Glutamatergic neuron (in vitro differentiated cells): ENCODE measurements around the gene OR5H6. TPM values are rescaled to one million over a fixed set of nuclear protein-coding genes. Genes with fewer than 3 reads are reported as not detected.

ENCODE experiments used
- DNase-seq: peaks from one replicate; pipeline ENCODE4 v3.0.0; 2022
- H3K27ac Mint-ChIP-seq: one replicate; pipeline ENCODE4 v1.8.0; 2020; ENCODE audit warnings: mild to moderate bottlenecking, mixed read lengths, inconsistent platforms; ENCODE audit not compliant: unreplicated experiment
- H3K27me3 Mint-ChIP-seq: one replicate; pipeline ENCODE4 v1.8.0; 2020; ENCODE audit warnings: mild to moderate bottlenecking, moderate library complexity, mixed read lengths, inconsistent platforms; ENCODE audit not compliant: unreplicated experiment
- H3K36me3 Mint-ChIP-seq: one replicate; pipeline ENCODE4 v1.8.0; 2020; ENCODE audit warnings: mild to moderate bottlenecking, mixed read lengths, inconsistent platforms; ENCODE audit not compliant: unreplicated experiment
- H3K4me1 Mint-ChIP-seq: one replicate; pipeline ENCODE4 v1.8.0; 2020; ENCODE audit warnings: mild to moderate bottlenecking, low read depth, mixed read lengths, inconsistent platforms; ENCODE audit not compliant: unreplicated experiment
- H3K4me3 Mint-ChIP-seq: one replicate; pipeline ENCODE4 v1.8.0; 2020; ENCODE audit warnings: mild to moderate bottlenecking, mixed read lengths, inconsistent platforms; ENCODE audit not compliant: unreplicated experiment
- H3K9me3 Mint-ChIP-seq: one replicate; pipeline ENCODE4 v1.8.0; 2020; ENCODE audit warnings: mild to moderate bottlenecking, moderate library complexity, mixed read lengths, inconsistent platforms; ENCODE audit not compliant: unreplicated experiment
- CTCF ChIP-seq: fragments of 200-600 bp; sonication (generic); IDR thresholded peaks from one replicate; pipeline ENCODE4 v1.5.0; 2021; ENCODE audit not compliant: partially characterized antibody, unreplicated experiment
- long read RNA-seq: library from polyadenylated mRNA; unstranded; transcript quantifications from one replicate; pipeline ENCODE4 v2.0.0, GENCODE V29; 2020; ENCODE audit not compliant: unreplicated experiment
- total RNA-seq: library from RNA; stranded (reverse); fragmentation: NEBNext Ultra II Directional; extraction: Animal tissue kit (Norgen Biotek cat#: 25700); gene quantifications from one replicate; pipeline ENCODE4 v1.2.1, GENCODE V29; 2021; ENCODE audit not compliant: unreplicated experiment

Gene OR5H6
- not detected for total RNA-seq
- long read RNA-seq: 0 reads

GRCh38 chr3:98263944-98264343 is at the start of gene OR5H6:
OR5H6 (plus strand) TSS chr3:98264244; CDS start chr3:98264333, 89 bp downstream.
- no peak for TF ChIP-seq CTCF
- H3K4me3 Mint-ChIP-seq: no peak within 1 kb of the TSS
- no peaks in the 10 kb centered on the region for H3K27me3 Mint-ChIP-seq
- DNase-seq: no peak
- H3K27ac Mint-ChIP-seq: no peak within 1 kb of the TSS
- no peaks in the 10 kb centered on the region for H3K9me3 Mint-ChIP-seq
- no peaks in the 10 kb centered on the region for H3K4me1 Mint-ChIP-seq
- H3K36me3 Mint-ChIP-seq: no peaks in the 10 kb centered on the region

GRCh38 chr3:98215051-98215450 is 49.0 kb upstream of the OR5H6 start:
- DNase-seq: no peak
- Mint-ChIP-seq H3K4me1 (no peaks in the 10 kb centered on the region), H3K9me3 (no peaks in the 10 kb centered on the region), H3K36me3 (no peaks in the 10 kb centered on the region), H3K4me3 (no peak overlapping the region), H3K27me3 (no peaks in the 10 kb centered on the region), H3K27ac (no peak overlapping the region)
- TF ChIP-seq CTCF: no peak

- H3K27me3 Mint-ChIP-seq: no peaks in the 10 kb centered on the region
Measured at GRCh38 chr3:98223907-98224672, 40.0 kb upstream of the OR5H6 start.

GRCh38 chr3:98232489-98232888 is 31.6 kb upstream of the OR5H6 start:
- DNase-seq: no peak
- H3K36me3 Mint-ChIP-seq: no peaks in the 10 kb centered on the region
- no peaks in the 10 kb centered on the region for H3K4me1 Mint-ChIP-seq
- H3K4me3 Mint-ChIP-seq: no peak overlapping the region
- H3K27ac Mint-ChIP-seq: no peak overlapping the region
- peaks cover 2% of the 10 kb centered on the region for H3K27me3 Mint-ChIP-seq
- no peak for TF ChIP-seq CTCF
- no peaks in the 10 kb centered on the region for H3K9me3 Mint-ChIP-seq

More at GRCh38 chr3:98223907-98224672, 40.0 kb upstream of the OR5H6 start:
- H3K36me3 Mint-ChIP-seq: no peaks in the 10 kb centered on the region
- TF ChIP-seq CTCF: no peak
- no peak overlapping the region for H3K4me3 Mint-ChIP-seq
- H3K4me1 Mint-ChIP-seq: no peaks in the 10 kb centered on the region
- DNase-seq: no peak
- no peaks in the 10 kb centered on the region for H3K9me3 Mint-ChIP-seq
- no peak overlapping the region for H3K27ac Mint-ChIP-seq

- no peak for DNase-seq
- Mint-ChIP-seq H3K27me3 (peaks cover 2% of the 10 kb centered on the region), H3K4me3 (no peak overlapping the region), H3K27ac (no peak overlapping the region), H3K36me3 (no peaks in the 10 kb centered on the region), H3K4me1 (no peaks in the 10 kb centered on the region), H3K9me3 (no peaks in the 10 kb centered on the region)
- TF ChIP-seq CTCF: no peak
Measured at GRCh38 chr3:98233468-98233867, 30.6 kb upstream of the OR5H6 start.
